ENCODE measurements around the gene SLC26A9.

DNA sequence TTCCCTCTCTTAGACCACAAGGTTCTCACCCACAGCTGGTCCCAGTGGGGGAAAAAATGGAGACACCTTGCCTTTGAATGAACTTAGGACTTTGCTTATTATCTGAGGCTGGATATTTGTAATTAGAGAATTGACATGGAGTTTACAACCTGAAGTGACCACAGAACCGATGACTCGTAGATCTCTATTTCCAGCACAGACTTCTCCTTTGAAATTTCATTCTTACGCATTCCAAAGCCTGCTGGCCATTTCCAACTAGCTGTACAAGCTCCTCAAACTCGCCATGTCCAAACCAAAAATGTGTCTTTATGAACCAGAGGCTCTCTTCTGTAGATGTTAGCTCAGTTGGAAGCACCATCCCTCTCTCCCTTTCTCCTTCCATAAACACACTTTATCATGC is 48.0 kb upstream of the SLC26A9 start:
- TF ChIP-seq NFIC (IDR thresholded peaks at IDR 0.05): no peak
- TF ChIP-seq EP300 (IDR thresholded peaks at IDR 0.05; ENCODE audit: borderline replicate concordance): no peak
- no peak for TF ChIP-seq RAD21 (IDR thresholded peaks at IDR 0.05; ENCODE audit: low read depth)
- no peak for TF ChIP-seq TAF1 (IDR thresholded peaks at IDR 0.05; ENCODE audit: low read depth)

Data from Ishikawa (cell line).